Nephron progenitor cell (in vitro differentiated cells): ENCODE results near the gene USP17L26.
"Not testable (repeated sequence)": the region's sequence is repeated elsewhere in the genome, so short reads cannot be mapped to it uniquely, and the experiment has no call there.

Source experiments
- DNase-seq: peaks from one replicate; pipeline ENCODE4 v3.0.0; 2021
- H3K27ac Mint-ChIP-seq: 2 replicates; pipeline ENCODE4 v1.8.0; 2021; ENCODE audit warnings: mild to moderate bottlenecking, moderate library complexity, mixed read lengths
- H3K27me3 Mint-ChIP-seq: 2 replicates; pipeline ENCODE4 v1.8.0; 2021; ENCODE audit warnings: mild to moderate bottlenecking, low read depth, mixed read lengths; ENCODE audit not compliant: poor library complexity
- H3K36me3 Mint-ChIP-seq: 2 replicates; pipeline ENCODE4 v1.8.0; 2021; ENCODE audit warnings: low read depth, mixed read lengths
- H3K4me1 Mint-ChIP-seq: 2 replicates; pipeline ENCODE4 v1.8.0; 2021; ENCODE audit warnings: mixed read lengths
- H3K4me3 Mint-ChIP-seq: 2 replicates; pipeline ENCODE4 v1.8.0; 2021; ENCODE audit warnings: mild to moderate bottlenecking, moderate library complexity, mixed read lengths
- H3K9me3 Mint-ChIP-seq: 2 replicates; pipeline ENCODE4 v1.8.0; 2021; ENCODE audit warnings: mild to moderate bottlenecking, moderate library complexity, mixed read lengths
- CTCF ChIP-seq: fragments of 200-600 bp; sonication (generic); IDR thresholded peaks from 2 replicates; pipeline ENCODE4 v1.5.0; 2021; ENCODE audit warnings: antibody characterized with exemption

Gene USP17L26

GRCh38 chr4:9381012-9381534 is 46.6 kb downstream of the USP17L26 start:
- not testable (repeated sequence) for H3K4me1 Mint-ChIP-seq, H3K36me3 Mint-ChIP-seq, H3K27me3 Mint-ChIP-seq, H3K4me3 Mint-ChIP-seq, H3K27ac Mint-ChIP-seq
- H3K9me3 Mint-ChIP-seq: peaks cover 26% of the 10 kb centered on the region
- peak; percentile 47 for DNase-seq
- TF ChIP-seq CTCF: peak; percentile 56

GRCh38 chr4:9384126-9384525 is 49.7 kb downstream of the USP17L26 start:
- Mint-ChIP-seq H3K27ac (no peak overlapping the region), H3K4me3 (no peak overlapping the region), H3K9me3 (peaks cover 23% of the 10 kb centered on the region), H3K36me3 (no peaks in the 10 kb centered on the region), H3K4me1 (no peaks in the 10 kb centered on the region), H3K27me3 (peaks cover 7% of the 10 kb centered on the region)
- no peak for DNase-seq
- no peak for TF ChIP-seq CTCF
